Smooth muscle cell (in vitro differentiated cells): ENCODE data around the gene MCCC2. TPM values are rescaled to one million over a fixed set of nuclear protein-coding genes. Genes with fewer than 3 reads are reported as not detected.

Source experiments
- DNase-seq: peaks from one replicate; lab custom pipeline; 2025; ENCODE audit not compliant: unreplicated experiment; lab: John Stamatoyannopoulos, UW
- H2AFZ ChIP-seq: fragments of 200-600 bp; sonication (generic); 2 replicates; pipeline ENCODE4 v1.6.0; 2016; ENCODE audit warnings: antibody characterized with exemption, low read depth, mild to moderate bottlenecking
- H3F3A ChIP-seq: fragments of 200-600 bp; sonication (generic); 2 replicates; pipeline ENCODE4 v1.6.0; 2017; ENCODE audit warnings: antibody characterized with exemption, low read depth
- H3K27ac ChIP-seq: fragments of 200-600 bp; sonication (generic); 2 replicates; pipeline ENCODE4 v1.5.1; 2016; ENCODE audit warnings: low read depth, mild to moderate bottlenecking
- H3K27me3 ChIP-seq: fragments of 200-600 bp; sonication (generic); 2 replicates; pipeline ENCODE4 v1.6.1; 2016; ENCODE audit warnings: low read depth, mild to moderate bottlenecking
- H3K36me3 ChIP-seq: fragments of 200-600 bp; sonication (generic); 2 replicates; pipeline ENCODE4 v1.5.1; 2016; ENCODE audit warnings: low read depth
- H3K4me1 ChIP-seq: fragments of 200-600 bp; sonication (generic); 2 replicates; pipeline ENCODE4 v1.5.1; 2016; ENCODE audit warnings: low read depth
- H3K4me2 ChIP-seq: fragments of 200-600 bp; sonication (generic); 2 replicates; pipeline ENCODE4 v1.6.0; 2016; ENCODE audit warnings: mild to moderate bottlenecking
- H3K4me3 ChIP-seq: fragments of 200-600 bp; sonication (generic); 2 replicates; pipeline ENCODE4 v1.5.1; 2016; ENCODE audit warnings: mild to moderate bottlenecking
- H3K79me2 ChIP-seq: fragments of 200-600 bp; sonication (generic); 2 replicates; pipeline ENCODE4 v1.6.0; 2016; ENCODE audit warnings: low read depth, mild to moderate bottlenecking
- H3K9ac ChIP-seq: fragments of 200-600 bp; sonication (generic); 2 replicates; pipeline ENCODE4 v1.6.0; 2016; ENCODE audit warnings: low read depth
- H3K9me3 ChIP-seq: fragments of 200-600 bp; sonication (generic); replicated peaks from 2 replicates; pipeline ENCODE4 v1.5.1; 2016; ENCODE audit warnings: low read depth
- H4K20me1 ChIP-seq: fragments of 200-600 bp; sonication (generic); 2 replicates; pipeline ENCODE4 v1.6.0; 2016; ENCODE audit warnings: low read depth
- WGBS: methylation state at CpG from one replicate; pipeline ENCODE4 v1.1.7; 2016; ENCODE audit warnings: low lambda C conversion rate; 5-methylcytosine and 5-hydroxymethylcytosine counted together
- polyA plus RNA-seq: library from polyadenylated mRNA; unstranded; fragments of >200 nt; fragmentation: Nextera tagmentation; extraction: Ambion mirVana; gene quantifications from 2 replicates; pipeline ENCODE4 v1.2.1, GENCODE V29; 2016
- total RNA-seq: library from RNA; depleted of rRNA; stranded (reverse); fragments of >200 nt; gene quantifications from 2 replicates; pipeline ENCODE4 v1.2.3, GENCODE V29; 2014
- TF ChIP-seq, protein P1 (sequence below): fragments of 200-600 bp; sonication (generic); IDR thresholded peaks from 2 replicates; pipeline ENCODE4 v1.5.1; 2017; ENCODE audit warnings: borderline replicate concordance, mild to moderate bottlenecking, antibody characterized with exemption; ENCODE audit not compliant: insufficient read depth, poor library complexity, severe bottlenecking

Gene MCCC2
- total and polyA plus RNA-seq, 2 experiments from 2014 or later = 5.5 to 9.7 TPM

DNA sequence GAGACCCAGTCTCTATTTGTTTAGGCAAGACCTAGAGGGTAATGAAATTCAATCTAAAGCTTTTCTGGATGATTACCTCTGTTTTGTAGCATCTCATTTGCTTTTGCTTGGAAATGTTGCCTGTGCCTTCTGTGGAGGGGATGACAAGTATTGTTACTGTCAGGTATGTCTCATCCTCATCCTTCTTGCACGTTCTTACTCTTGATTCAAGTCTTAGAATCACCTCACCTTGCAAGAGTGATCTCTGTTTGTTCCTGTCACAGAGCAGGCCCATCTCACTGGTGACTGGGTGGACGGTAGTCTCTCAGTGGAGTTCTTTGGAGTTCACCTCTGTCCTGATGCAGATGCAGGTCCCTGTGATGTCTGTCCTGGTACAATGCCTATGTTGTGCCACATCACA, 33.5 kb downstream of the MCCC2 start:
- H3K27ac ChIP-seq = no peak overlapping the region
- no peaks in the 10 kb centered on the region for H3K4me1 ChIP-seq

DNA sequence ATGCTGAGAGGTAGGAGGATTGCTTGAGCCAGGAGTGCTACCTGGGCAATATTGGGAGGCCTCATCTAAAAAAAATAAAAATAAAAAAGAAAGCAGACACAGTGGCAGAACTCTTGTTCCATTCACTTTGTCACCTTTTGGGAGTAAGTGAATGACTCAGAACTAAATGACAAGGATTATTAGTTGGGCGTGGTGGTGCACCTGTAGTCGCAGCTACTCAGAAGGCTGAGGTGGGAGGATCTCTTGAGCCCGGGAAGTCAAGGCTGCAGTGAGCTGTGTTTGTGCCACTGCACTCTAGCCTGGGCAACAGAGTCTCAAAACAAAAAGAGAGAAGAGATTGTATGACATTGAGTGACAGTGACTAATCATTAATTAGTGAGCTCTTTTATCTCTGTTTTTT, 34.1 kb downstream of the MCCC2 start:
- H3K4me1 ChIP-seq = no peaks in the 10 kb centered on the region
- no peak overlapping the region for H2AFZ ChIP-seq
- H3K4me3 ChIP-seq = no peak overlapping the region
- H3K79me2 ChIP-seq = no peaks in the 10 kb centered on the region
- no peaks in the 10 kb centered on the region for H3K36me3 ChIP-seq
- H3K9ac ChIP-seq = no peak overlapping the region
- H3F3A ChIP-seq = no peaks in the 10 kb centered on the region
- 88% methylated on average over 3 of the region's 3 CpGs for WGBS
- H3K27ac ChIP-seq = no peak overlapping the region
- H3K4me2 ChIP-seq = no peak overlapping the region
- H3K27me3 ChIP-seq = no peaks in the 10 kb centered on the region
- TF ChIP-seq, protein P1, sequence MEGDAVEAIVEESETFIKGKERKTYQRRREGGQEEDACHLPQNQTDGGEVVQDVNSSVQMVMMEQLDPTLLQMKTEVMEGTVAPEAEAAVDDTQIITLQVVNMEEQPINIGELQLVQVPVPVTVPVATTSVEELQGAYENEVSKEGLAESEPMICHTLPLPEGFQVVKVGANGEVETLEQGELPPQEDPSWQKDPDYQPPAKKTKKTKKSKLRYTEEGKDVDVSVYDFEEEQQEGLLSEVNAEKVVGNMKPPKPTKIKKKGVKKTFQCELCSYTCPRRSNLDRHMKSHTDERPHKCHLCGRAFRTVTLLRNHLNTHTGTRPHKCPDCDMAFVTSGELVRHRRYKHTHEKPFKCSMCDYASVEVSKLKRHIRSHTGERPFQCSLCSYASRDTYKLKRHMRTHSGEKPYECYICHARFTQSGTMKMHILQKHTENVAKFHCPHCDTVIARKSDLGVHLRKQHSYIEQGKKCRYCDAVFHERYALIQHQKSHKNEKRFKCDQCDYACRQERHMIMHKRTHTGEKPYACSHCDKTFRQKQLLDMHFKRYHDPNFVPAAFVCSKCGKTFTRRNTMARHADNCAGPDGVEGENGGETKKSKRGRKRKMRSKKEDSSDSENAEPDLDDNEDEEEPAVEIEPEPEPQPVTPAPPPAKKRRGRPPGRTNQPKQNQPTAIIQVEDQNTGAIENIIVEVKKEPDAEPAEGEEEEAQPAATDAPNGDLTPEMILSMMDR = no peak
- H4K20me1 ChIP-seq = no peaks in the 10 kb centered on the region
- no peak for DNase-seq
- H3K9me3 ChIP-seq = no peaks in the 10 kb centered on the region

More for the DNA sequence above, 33.5 kb downstream of the MCCC2 start:
- Histone ChIP-seq H3K79me2 (no peaks in the 10 kb centered on the region), H3K27me3 (no peaks in the 10 kb centered on the region), H3K9ac (no peak overlapping the region), H3K36me3 (no peaks in the 10 kb centered on the region), H4K20me1 (no peaks in the 10 kb centered on the region), H2AFZ (no peak overlapping the region), H3K4me3 (no peak overlapping the region), H3F3A (no peaks in the 10 kb centered on the region), H3K4me2 (no peak overlapping the region), H3K9me3 (no peaks in the 10 kb centered on the region)
- TF ChIP-seq, protein P1 = no peak
- no peak for DNase-seq
- 98% methylated on average over 2 of the region's 2 CpGs for WGBS

DNA sequence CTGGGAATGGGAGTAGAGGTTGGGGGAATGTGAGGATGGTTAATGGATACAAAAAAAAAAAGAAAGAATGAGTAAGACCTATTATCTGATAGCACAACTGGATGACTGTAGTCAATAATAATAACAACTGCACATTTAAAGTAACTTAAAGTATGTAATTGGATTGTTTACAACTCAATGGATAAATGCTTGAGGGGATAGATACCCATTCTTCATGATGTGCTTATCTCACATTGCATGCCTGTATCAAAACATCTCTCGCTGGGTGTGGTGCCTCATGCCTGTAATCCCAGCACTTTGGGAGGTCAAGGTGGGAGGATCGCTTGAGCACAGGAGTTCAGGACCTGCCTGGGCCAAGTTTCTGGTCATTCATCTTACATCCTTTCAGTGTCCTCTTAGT, 34.6 kb downstream of the MCCC2 start:
- Histone ChIP-seq H3K4me3 (no peak overlapping the region), H3K27me3 (no peaks in the 10 kb centered on the region), H3K4me1 (no peaks in the 10 kb centered on the region), H2AFZ (no peak overlapping the region), H3K9me3 (no peaks in the 10 kb centered on the region), H3K79me2 (no peaks in the 10 kb centered on the region), H3K27ac (no peak overlapping the region), H3K9ac (no peak overlapping the region), H3K4me2 (no peak overlapping the region), H4K20me1 (no peaks in the 10 kb centered on the region), H3K36me3 (no peaks in the 10 kb centered on the region), H3F3A (no peaks in the 10 kb centered on the region)
- TF ChIP-seq, protein P1 = no peak
- DNase-seq = no peak
- WGBS = 95% methylated on average over 2 of the region's 2 CpGs

DNA sequence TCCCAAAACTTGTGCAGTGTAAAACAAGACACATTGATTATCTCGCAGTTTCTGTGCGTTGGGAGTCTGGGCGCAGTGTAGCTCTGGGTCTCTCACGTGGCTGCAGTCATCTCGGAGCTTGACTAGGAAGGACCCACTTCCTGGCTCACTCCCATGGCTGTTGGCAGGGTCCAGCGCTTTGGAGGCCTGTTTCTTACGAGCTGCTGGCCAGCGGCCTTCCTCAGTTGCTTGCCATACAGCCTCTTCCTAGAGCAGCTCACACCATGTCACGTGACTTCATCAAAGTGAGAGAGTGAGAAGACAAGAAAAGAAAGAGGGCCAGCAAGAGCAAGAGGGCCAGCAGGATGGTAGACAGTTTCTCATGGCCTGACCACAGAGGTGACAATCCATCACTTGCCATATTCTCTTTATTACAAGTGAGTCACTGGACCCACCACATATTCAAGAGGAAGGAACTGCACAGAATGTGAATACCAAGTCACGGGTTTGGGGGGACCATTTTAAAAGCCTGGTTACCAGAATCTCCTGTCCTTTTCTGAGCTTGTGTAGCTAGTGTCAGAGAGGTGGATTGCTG, 36.2 kb downstream of the MCCC2 start:
- Histone ChIP-seq H3K27me3 (no peaks in the 10 kb centered on the region), H3K9ac (no peak overlapping the region), H2AFZ (no peak overlapping the region), H3K27ac (no peak overlapping the region), H3K4me3 (no peak overlapping the region), H3F3A (no peaks in the 10 kb centered on the region), H4K20me1 (no peaks in the 10 kb centered on the region), H3K4me1 (no peaks in the 10 kb centered on the region), H3K79me2 (no peaks in the 10 kb centered on the region), H3K9me3 (no peaks in the 10 kb centered on the region), H3K36me3 (no peaks in the 10 kb centered on the region), H3K4me2 (no peak overlapping the region)
- WGBS = 93% methylated on average over 10 of the region's 10 CpGs
- DNase-seq = no peak
- TF ChIP-seq, protein P1 = no peak
